GM18951 (cell line): ENCODE data around the gene IL4R.

ENCODE experiments used
- POLR2A ChIP-seq: IDR thresholded peaks from 4 replicates; pipeline ENCODE4 v1.6.1; 2011; ENCODE audit warnings: mild to moderate bottlenecking; ENCODE audit not compliant: insufficient read length, insufficient read depth; ENCODE audit errors: extremely low read depth
- in situ Hi-C: fragments of 300-500 bp; cut with MboI; formaldehyde crosslinking; loops from one replicate; pipeline ENCODE4 v1.12.0; 2022; ENCODE audit warnings: low sequenced_read_pairs, mixed read lengths, inconsistent platforms; ENCODE audit not compliant: unreplicated experiment

Gene IL4R

GRCh38 chr16:27301236-27301861 lies 12.4 kb upstream of the IL4R start:
- TF ChIP-seq POLR2A, result no peak
- in situ Hi-C loops, result no loop called here

- in situ Hi-C loops, result no loop called here
- no peak for TF ChIP-seq POLR2A
Measured at GRCh38 chr16:27302126-27302525, 11.6 kb upstream of the IL4R start.

- TF ChIP-seq POLR2A, result no peak
- in situ Hi-C loops, result no loop called here
Measured at GRCh38 chr16:27303256-27304100, 10.3 kb upstream of the IL4R start.

DNA sequence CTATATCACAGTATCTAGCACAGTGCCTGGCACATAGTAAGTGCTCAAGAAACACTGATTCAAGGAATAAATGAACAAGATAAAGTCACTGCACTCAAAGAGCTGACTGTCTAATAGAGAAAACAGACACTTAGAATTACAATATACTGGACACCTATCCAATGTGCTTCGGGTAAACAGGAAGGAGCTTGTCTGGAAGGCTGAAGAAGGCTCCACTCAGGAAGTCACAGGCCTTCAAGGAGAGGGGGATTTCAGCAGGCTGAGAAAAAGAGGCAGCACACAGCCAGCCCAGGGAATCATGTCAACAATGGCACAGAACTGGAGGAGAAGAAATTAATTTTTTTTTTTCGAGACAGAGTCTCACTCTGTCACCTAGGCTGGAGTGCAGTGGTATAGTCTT lies 9.7 kb upstream of the IL4R start:
- in situ Hi-C loops, result no loop called here
- TF ChIP-seq POLR2A, result no peak

DNA sequence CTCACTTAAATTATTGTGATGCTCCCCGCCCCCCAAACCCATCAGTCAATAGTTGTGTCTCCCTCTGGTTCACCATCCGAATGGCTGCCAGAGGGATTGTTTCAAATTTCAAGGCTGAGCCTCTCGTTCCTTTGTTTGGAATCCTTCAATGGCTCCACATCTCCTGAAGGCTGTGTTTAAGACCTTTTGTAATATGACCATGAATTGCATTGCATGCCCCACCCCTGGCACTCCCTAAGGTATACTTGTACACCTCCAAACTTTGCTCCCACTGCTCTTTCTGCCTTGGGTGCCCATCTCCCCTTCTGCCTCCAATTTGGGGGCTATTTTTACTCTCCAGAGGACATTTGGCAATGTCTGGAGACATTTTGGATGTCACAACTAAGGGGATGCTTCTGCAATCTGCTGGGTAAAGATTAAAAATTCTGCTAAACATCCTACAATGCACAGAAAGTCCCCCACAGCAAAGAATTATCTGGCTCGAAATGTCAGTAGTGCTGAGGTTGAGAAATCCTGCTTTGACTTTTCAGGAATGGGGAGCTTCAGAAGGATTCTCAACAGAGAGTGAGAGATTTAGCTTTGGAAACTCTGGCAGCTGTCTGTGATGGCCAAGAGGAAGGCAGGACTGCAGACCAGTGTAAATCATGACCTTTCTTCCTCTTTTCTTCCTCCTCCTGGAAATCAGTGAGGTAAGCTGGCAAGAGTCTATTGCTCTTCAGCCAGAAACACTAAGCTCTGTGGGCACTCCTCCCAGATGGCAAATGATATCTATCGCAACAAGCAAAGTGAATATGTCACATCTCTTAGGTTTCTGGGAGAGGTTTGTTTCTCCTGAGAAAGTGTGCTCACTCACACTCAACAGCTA lies 8.7 kb upstream of the IL4R start:
- TF ChIP-seq POLR2A, result no peak
- in situ Hi-C loops, result no loop called here

- TF ChIP-seq POLR2A, result no peak
Measured at GRCh38 chr16:27305839-27306442, 7.8 kb upstream of the IL4R start.

GRCh38 chr16:27308792-27309191 lies 5.0 kb upstream of the IL4R start:
- TF ChIP-seq POLR2A, result no peak

More at GRCh38 chr16:27305839-27306442, 7.8 kb upstream of the IL4R start:
- in situ Hi-C loops, result no loop called here

GRCh38 chr16:27310576-27311447 lies 3.0 kb upstream of the IL4R start:
- no peak for TF ChIP-seq POLR2A
- in situ Hi-C loops, result no loop called here

More at GRCh38 chr16:27308792-27309191, 5.0 kb upstream of the IL4R start:
- in situ Hi-C loops, result no loop called here

DNA sequence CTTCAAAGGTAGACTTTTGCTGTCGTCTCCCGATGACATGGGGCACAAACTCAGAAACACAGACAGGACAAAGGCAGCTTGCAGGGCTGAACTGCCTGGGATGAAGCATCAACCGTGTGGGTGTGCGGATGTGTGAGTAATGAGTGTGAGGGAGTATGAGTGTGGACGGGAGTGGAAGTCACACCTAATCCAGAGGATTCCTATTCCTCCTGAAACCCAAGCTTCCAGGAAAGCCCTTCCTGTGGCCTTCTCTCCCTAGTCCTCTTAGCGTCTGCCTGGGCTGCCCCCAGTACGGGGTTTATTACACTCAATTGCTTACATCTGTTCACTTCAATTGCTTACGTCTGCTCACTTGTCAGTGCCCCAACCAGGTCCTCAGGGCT lies 2.3 kb upstream of the IL4R start:
- no peak for TF ChIP-seq POLR2A
- in situ Hi-C loops, result no loop called here

DNA sequence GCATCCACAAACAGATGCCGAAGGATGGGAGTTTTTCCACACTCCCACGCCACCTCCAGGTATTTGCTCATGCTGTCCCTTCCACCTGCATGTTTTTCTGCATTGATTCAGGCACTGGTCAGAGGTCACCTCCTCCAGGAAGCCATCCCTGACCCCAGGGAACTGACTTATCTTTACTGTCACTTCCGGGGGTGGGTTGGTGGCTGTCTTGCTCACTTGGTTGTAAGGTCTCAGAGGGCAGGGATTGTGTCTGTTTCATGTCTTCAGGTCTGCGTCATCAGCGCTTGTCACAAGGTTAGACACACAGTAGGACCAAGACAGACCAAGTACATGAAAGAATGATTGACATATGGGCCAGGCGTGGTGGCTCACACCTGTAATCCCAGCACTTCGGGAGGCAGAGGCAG lies 1.9 kb upstream of the IL4R start:
- in situ Hi-C loops, result no loop called here

GRCh38 chr16:27312580-27313421 lies 973 bp upstream of the IL4R start:
- no peak for TF ChIP-seq POLR2A
- in situ Hi-C loops, result no loop called here

More for the DNA sequence above, 1.9 kb upstream of the IL4R start:
- no peak for TF ChIP-seq POLR2A
